PC-3 (cell line): ENCODE data around the gene BCLAF1. TPM values are rescaled to one million over a fixed set of nuclear protein-coding genes. Genes with fewer than 3 reads are reported as not detected.

Source experiments
- ATAC-seq: fragments of 200-7000 bp; cut with Tn5 transposase; 2 replicates; pipeline ENCODE4 v1.9.1; 2020; ENCODE audit warnings: mild to moderate bottlenecking, moderate library complexity
- BruUV-seq: library from RNA; stranded (reverse); fragments of 400-500 nt; replicated peaks from 2 replicates; lab custom pipeline; 2021; lab: Mats Ljungman, UMichigan
- CTCF ChIA-PET: fragments of 300-600 bp; sonication (Branson Sonifier 250); formaldehyde crosslinking; loops from one replicate; lab custom pipeline; 2022; ENCODE audit warnings: antibody characterized with exemption; lab: Charles Lee
- POLR2A ChIA-PET: fragments of 300-600 bp; sonication (Branson Sonifier 250); formaldehyde crosslinking; loops from one replicate; lab custom pipeline; 2022; ENCODE audit warnings: antibody characterized with exemption; ENCODE audit not compliant: unreplicated experiment; lab: Charles Lee
- DNase-seq: peaks from one replicate; pipeline ENCODE4 v3.0.0-alpha.2; 2015
- H2AFZ ChIP-seq: fragments of 300-600 bp; sonication (generic); 2 replicates; pipeline ENCODE4 v1.6.0; 2016; ENCODE audit warnings: antibody characterized with exemption, low read length
- H3F3A ChIP-seq: fragments of 300-600 bp; sonication (generic); one replicate; pipeline ENCODE4 v1.6.0; 2017; ENCODE audit warnings: antibody characterized with exemption, low read length, control low read depth, mild to moderate bottlenecking; ENCODE audit not compliant: unreplicated experiment
- H3K27ac ChIP-seq: fragments of 300-600 bp; sonication (generic); 2 replicates; pipeline ENCODE4 v1.5.1; 2016; ENCODE audit warnings: mild to moderate bottlenecking, low read length
- H3K27me3 ChIP-seq: fragments of 300-600 bp; sonication (generic); 2 replicates; pipeline ENCODE4 v1.6.1; 2016; ENCODE audit warnings: low read length, mixed read lengths
- H3K36me3 ChIP-seq: fragments of 300-600 bp; sonication (generic); 2 replicates; pipeline ENCODE4 v1.6.1; 2016; ENCODE audit warnings: low read depth, mixed run types, low read length, mixed read lengths
- H3K4me1 ChIP-seq: fragments of 300-600 bp; sonication (generic); 2 replicates; pipeline ENCODE4 v1.5.1; 2016; ENCODE audit warnings: low read length; ENCODE audit not compliant: insufficient read depth
- H3K4me2 ChIP-seq: fragments of 300-600 bp; sonication (generic); 2 replicates; pipeline ENCODE4 v1.6.0; 2016; ENCODE audit warnings: low read length
- H3K4me3 ChIP-seq: fragments of 300-600 bp; sonication (generic); 2 replicates; pipeline ENCODE4 v1.5.1; 2016; ENCODE audit warnings: mild to moderate bottlenecking, low read length, mixed read lengths
- H3K79me2 ChIP-seq: fragments of 300-600 bp; sonication (generic); 2 replicates; pipeline ENCODE4 v1.6.1; 2017; ENCODE audit warnings: low read length, mixed read lengths
- H3K9ac ChIP-seq: fragments of 300-600 bp; sonication (generic); 2 replicates; pipeline ENCODE4 v1.6.0; 2016; ENCODE audit warnings: mild to moderate bottlenecking, low read length
- H3K9me2 ChIP-seq: fragments of 300-600 bp; sonication (generic); replicated peaks from 2 replicates; pipeline ENCODE4 v1.6.1; 2016; ENCODE audit warnings: mixed run types, low read length, mixed read lengths
- H3K9me3 ChIP-seq: fragments of 300-600 bp; sonication (generic); 2 replicates; pipeline ENCODE4 v1.6.1; 2016; ENCODE audit warnings: low read length, mixed read lengths
- H4K20me1 ChIP-seq: fragments of 300-600 bp; sonication (generic); 2 replicates; pipeline ENCODE4 v1.6.1; 2016; ENCODE audit warnings: low read length, mixed read lengths
- CTCF ChIP-seq: fragments of 300-600 bp; sonication (generic); conservative IDR thresholded peaks from 2 replicates; pipeline ENCODE4 v1.5.1; 2017; ENCODE audit warnings: antibody characterized with exemption, low read depth, mild to moderate bottlenecking, low read length
- EZH2 ChIP-seq: fragments of 300-600 bp; sonication (generic); IDR thresholded peaks from one replicate; pipeline ENCODE4 v1.6.1; 2017; ENCODE audit warnings: antibody characterized with exemption, mild to moderate bottlenecking, low read length; ENCODE audit not compliant: unreplicated experiment
- EZH2phosphoT487 ChIP-seq: fragments of 300-600 bp; sonication (generic); IDR thresholded peaks from 2 replicates; pipeline ENCODE4 v1.6.1; 2018; ENCODE audit warnings: mild to moderate bottlenecking, antibody characterized with exemption, low read length, borderline replicate concordance
- intact Hi-C: fragments of 100-400 bp; cut with micrococcal nuclease; formaldehyde crosslinking; loops from 2 replicates; pipeline ENCODE4 v1.9.0; 2023
- total RNA-seq: library from RNA; depleted of rRNA; stranded (reverse); fragments of >200 nt; gene quantifications from 2 replicates; pipeline ENCODE4 v1.2.3, GENCODE V29; 2014

Gene BCLAF1
- total RNA-seq, 1 experiment from 2014 or later = 119 TPM

GRCh38 chr6:136294621-136295020, 5.0 kb upstream of the BCLAF1 start:
- no peaks in the 10 kb centered on the region for H3F3A ChIP-seq
- intact Hi-C loops = no loop called here
- no peak overlapping the region for H3K27ac ChIP-seq
- ATAC-seq (no peak), DNase-seq (no peak)
- H3K4me1 ChIP-seq = peaks cover 11% of the 10 kb centered on the region
- no TSS peak for BruUV-seq
- TF ChIP-seq EZH2 (no peak), EZH2phosphoT487 (no peak)
- no peaks in the 10 kb centered on the region for H4K20me1 ChIP-seq
- H3K27me3 ChIP-seq = no peaks in the 10 kb centered on the region
- CTCF ChIA-PET = no interaction called here
- no peaks in the 10 kb centered on the region for H3K9me3 ChIP-seq
- no peaks in the 10 kb centered on the region for H3K36me3 ChIP-seq
- no peak overlapping the region for H3K4me2 ChIP-seq
- H3K79me2 ChIP-seq = no peaks in the 10 kb centered on the region
- H3K9me2 ChIP-seq = no peaks in the 10 kb centered on the region
- H3K4me3 ChIP-seq = no peak overlapping the region
- H3K9ac ChIP-seq = no peak overlapping the region
- no peak overlapping the region for H2AFZ ChIP-seq
- POLR2A ChIA-PET = no interaction called here

- H2AFZ ChIP-seq = peak overlapping the region; percentile 75
- ChIA-PET POLR2A (interaction anchor here (1.0 kb wide), 1 partner anchor 38 kb away, joined by 4 read pairs; no protein-coding TSS in a partner anchor), CTCF (interaction anchor here (0.5 kb wide), 1 partner anchor 446 kb away, joined by 3 read pairs; no protein-coding TSS in a partner anchor)
- peak overlapping the region; percentile 91 for H3K27ac ChIP-seq
- peaks cover 18% of the 10 kb centered on the region for H3K4me1 ChIP-seq
- H3K9ac ChIP-seq = peak overlapping the region; percentile 99
- H3K27me3 ChIP-seq = no peaks in the 10 kb centered on the region
- no peaks in the 10 kb centered on the region for H3F3A ChIP-seq
- no peaks in the 10 kb centered on the region for H3K9me3 ChIP-seq
- ATAC-seq (peak; percentile 31), DNase-seq (peak; percentile 66)
- intact Hi-C loops = no loop called here
- H3K79me2 ChIP-seq = peaks cover 41% of the 10 kb centered on the region
- peak overlapping the region; percentile 79 for H3K4me3 ChIP-seq
- peak overlapping the region; percentile 93 for H3K4me2 ChIP-seq
- TF ChIP-seq CTCF = no peak
- no peak for TF ChIP-seq EZH2phosphoT487
- no peak for TF ChIP-seq EZH2
- peaks cover 35% of the 10 kb centered on the region for H4K20me1 ChIP-seq
- no peaks in the 10 kb centered on the region for H3K9me2 ChIP-seq
- no TSS peak for BruUV-seq
- 0 out of 2 replicates have a peak, but pooled peaks cover 5% of the 10 kb centered on the region for H3K36me3 ChIP-seq
Measured at GRCh38 chr6:136290410-136291010, 864 bp upstream of the BCLAF1 start.

GRCh38 chr6:136289327-136289578, 393 bp downstream of the BCLAF1 start:
- TSS peak; percentile 49 for BruUV-seq
- peak overlapping the region; percentile 93 for H3K4me2 ChIP-seq
- ChIA-PET POLR2A (interaction anchor here (0.9 to 1.1 kb wide), 2 partner anchors 23 to 115 kb away, joined by 4 read pairs; no protein-coding TSS in a partner anchor), CTCF (no interaction called here)
- ATAC-seq (peak; percentile 51), DNase-seq (peak; percentile 82)
- peaks cover 54% of the 10 kb centered on the region for H3K79me2 ChIP-seq
- peak overlapping the region; percentile 99 for H3K9ac ChIP-seq
- no peaks in the 10 kb centered on the region for H3K9me3 ChIP-seq
- H3K36me3 ChIP-seq = 0 out of 2 replicates have a peak, but pooled peaks cover 5% of the 10 kb centered on the region
- H3F3A ChIP-seq = no peaks in the 10 kb centered on the region
- TF ChIP-seq EZH2phosphoT487 (no peak), EZH2 (no peak), CTCF (no peak)
- peak overlapping the region; percentile 60; the same call in 1 of the 2 replicates for H2AFZ ChIP-seq
- peak overlapping the region; percentile 91 for H3K27ac ChIP-seq
- H3K27me3 ChIP-seq = no peaks in the 10 kb centered on the region
- peaks cover 30% of the 10 kb centered on the region for H3K4me1 ChIP-seq
- peak overlapping the region; percentile 79 for H3K4me3 ChIP-seq
- no peaks in the 10 kb centered on the region for H3K9me2 ChIP-seq
- peaks cover 47% of the 10 kb centered on the region for H4K20me1 ChIP-seq
- intact Hi-C loops = no loop called here
